Right atrium auricular region (tissue), 2 donors: ENCODE measurements around the gene PHACTR2. TPM values are rescaled to one million over a fixed set of nuclear protein-coding genes. Genes with fewer than 3 reads are reported as not detected.

ENCODE experiments used
- DNase-seq: peaks from one replicate; pipeline ENCODE4 v3.0.0-alpha.2; 2019; ENCODE audit warnings: low spot score
- H3K27ac ChIP-seq, 2 donors: fragments of 200-600 bp; sonication (generic); 1 replicate in 1 of 2; 2 replicates in 1 of 2; pipeline ENCODE4 v1.5.1; 2016 to 2019
- H3K27me3 ChIP-seq, 2 donors: fragments of 200-600 bp; sonication (generic); one replicate each; pipeline versions ENCODE4 v1.5.1 to v1.6.0; 2017 to 2019
- H3K36me3 ChIP-seq: fragments of 200-600 bp; sonication (generic); one replicate; pipeline ENCODE4 v1.5.1; 2016
- H3K4me1 ChIP-seq, 2 donors: fragments of 200-600 bp; sonication (generic); one replicate each; pipeline versions ENCODE4 v1.5.1 to v1.6.0; 2017 to 2019
- H3K4me3 ChIP-seq, 2 donors: fragments of 200-600 bp; sonication (generic); 1 replicate in 1 of 2; 2 replicates in 1 of 2; pipeline ENCODE4 v1.5.1; 2017 to 2019; ENCODE audit warnings: mild to moderate bottlenecking in 1 of 2, moderate library complexity in 1 of 2
- H3K9me3 ChIP-seq, 2 donors: fragments of 200-600 bp; sonication (generic); one replicate each; pipeline ENCODE4 v1.5.1; 2019
- total RNA-seq, 2 donors: library from RNA; depleted of rRNA; stranded (reverse); fragments of >200 nt; gene quantifications; one replicate each; pipeline ENCODE4 v1.1.0, GENCODE V29; 2016
- TF ChIP-seq, protein P1 (sequence below), 2 donors: fragments of 200-600 bp; sonication (generic); IDR thresholded peaks; one replicate each; pipeline ENCODE4 v1.5.1; 2019; ENCODE audit warnings: antibody characterized with exemption in 2 of 2

Gene PHACTR2
- total RNA-seq, 2 donors from 2014 or later, result 47.6 to 54.4 TPM

DNA sequence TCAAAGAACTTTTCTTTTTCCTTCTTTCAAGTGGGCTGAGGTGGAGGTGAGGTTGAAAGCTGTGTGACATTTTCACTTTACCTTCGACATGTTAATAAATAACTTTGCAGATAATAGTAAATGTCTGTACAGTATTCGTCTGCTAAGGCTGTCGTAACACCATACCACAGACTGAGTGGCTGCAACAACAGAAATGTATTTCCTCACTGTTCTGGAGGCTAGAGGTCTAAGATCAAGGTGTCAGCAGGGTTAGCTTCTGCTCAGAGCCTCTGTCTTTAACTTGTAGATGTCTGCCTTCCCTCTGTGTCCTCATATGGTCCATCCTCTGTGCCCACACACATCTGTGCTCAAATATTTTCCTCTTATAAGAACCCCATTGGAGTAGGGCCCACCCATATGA lies 14.9 kb downstream of the PHACTR2 start:
- DNase-seq, result no peak

DNA sequence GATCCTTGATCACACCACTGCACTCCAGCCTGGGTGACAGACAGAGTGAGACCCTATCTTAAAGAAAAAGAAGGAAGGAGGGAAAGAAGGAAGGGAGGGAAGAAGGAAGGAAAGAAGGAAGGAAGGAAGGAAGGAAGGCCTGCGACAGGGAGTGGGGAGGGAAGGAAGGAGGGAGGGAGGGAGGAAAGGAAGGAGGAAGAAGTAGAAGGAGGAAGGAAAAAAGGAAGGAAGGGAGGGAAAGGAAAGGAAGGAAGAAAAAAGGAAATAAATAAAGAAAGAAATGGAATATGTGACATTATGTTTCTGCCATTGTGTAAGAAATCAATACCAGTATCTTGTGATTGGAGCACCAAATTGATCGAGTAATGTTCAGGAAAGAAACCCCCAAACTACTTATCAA lies 16.2 kb downstream of the PHACTR2 start:
- TF ChIP-seq, protein P1, sequence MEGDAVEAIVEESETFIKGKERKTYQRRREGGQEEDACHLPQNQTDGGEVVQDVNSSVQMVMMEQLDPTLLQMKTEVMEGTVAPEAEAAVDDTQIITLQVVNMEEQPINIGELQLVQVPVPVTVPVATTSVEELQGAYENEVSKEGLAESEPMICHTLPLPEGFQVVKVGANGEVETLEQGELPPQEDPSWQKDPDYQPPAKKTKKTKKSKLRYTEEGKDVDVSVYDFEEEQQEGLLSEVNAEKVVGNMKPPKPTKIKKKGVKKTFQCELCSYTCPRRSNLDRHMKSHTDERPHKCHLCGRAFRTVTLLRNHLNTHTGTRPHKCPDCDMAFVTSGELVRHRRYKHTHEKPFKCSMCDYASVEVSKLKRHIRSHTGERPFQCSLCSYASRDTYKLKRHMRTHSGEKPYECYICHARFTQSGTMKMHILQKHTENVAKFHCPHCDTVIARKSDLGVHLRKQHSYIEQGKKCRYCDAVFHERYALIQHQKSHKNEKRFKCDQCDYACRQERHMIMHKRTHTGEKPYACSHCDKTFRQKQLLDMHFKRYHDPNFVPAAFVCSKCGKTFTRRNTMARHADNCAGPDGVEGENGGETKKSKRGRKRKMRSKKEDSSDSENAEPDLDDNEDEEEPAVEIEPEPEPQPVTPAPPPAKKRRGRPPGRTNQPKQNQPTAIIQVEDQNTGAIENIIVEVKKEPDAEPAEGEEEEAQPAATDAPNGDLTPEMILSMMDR (IDR thresholded peaks at IDR 0.05), result no peak
- no peaks in the 10 kb centered on the region for H3K36me3 ChIP-seq
- H3K27ac ChIP-seq, result no peak overlapping the region
- no peak for DNase-seq
- H3K4me3 ChIP-seq, result no peak overlapping the region
- peaks cover 0 to 52% of the 10 kb centered on the region in 2 donors for H3K4me1 ChIP-seq
- no peaks in the 10 kb centered on the region for H3K27me3 ChIP-seq
- no peaks in the 10 kb centered on the region for H3K9me3 ChIP-seq

More for the DNA sequence above, 14.9 kb downstream of the PHACTR2 start:
- TF ChIP-seq, protein P1 (IDR thresholded peaks at IDR 0.05), result no peak
- Histone ChIP-seq H3K36me3 (no peaks in the 10 kb centered on the region), H3K9me3 (no peaks in the 10 kb centered on the region), H3K27ac (peak overlapping the region; percentile 15 to 36), H3K4me3 (no peak overlapping the region), H3K4me1 (peaks cover 0 to 44% of the 10 kb centered on the region in 2 donors), H3K27me3 (no peaks in the 10 kb centered on the region)

GRCh38 chr6:143694560-143694959 lies 16.8 kb downstream of the PHACTR2 start:
- no peak for DNase-seq
- no peaks in the 10 kb centered on the region for H3K36me3 ChIP-seq
- no peaks in the 10 kb centered on the region for H3K27me3 ChIP-seq
- peaks cover 0 to 57% of the 10 kb centered on the region in 2 donors for H3K4me1 ChIP-seq
- TF ChIP-seq, protein P1 (IDR thresholded peaks at IDR 0.05), result no peak
- no peak overlapping the region for H3K4me3 ChIP-seq
- H3K9me3 ChIP-seq, result no peaks in the 10 kb centered on the region
- no peak overlapping the region for H3K27ac ChIP-seq

DNA sequence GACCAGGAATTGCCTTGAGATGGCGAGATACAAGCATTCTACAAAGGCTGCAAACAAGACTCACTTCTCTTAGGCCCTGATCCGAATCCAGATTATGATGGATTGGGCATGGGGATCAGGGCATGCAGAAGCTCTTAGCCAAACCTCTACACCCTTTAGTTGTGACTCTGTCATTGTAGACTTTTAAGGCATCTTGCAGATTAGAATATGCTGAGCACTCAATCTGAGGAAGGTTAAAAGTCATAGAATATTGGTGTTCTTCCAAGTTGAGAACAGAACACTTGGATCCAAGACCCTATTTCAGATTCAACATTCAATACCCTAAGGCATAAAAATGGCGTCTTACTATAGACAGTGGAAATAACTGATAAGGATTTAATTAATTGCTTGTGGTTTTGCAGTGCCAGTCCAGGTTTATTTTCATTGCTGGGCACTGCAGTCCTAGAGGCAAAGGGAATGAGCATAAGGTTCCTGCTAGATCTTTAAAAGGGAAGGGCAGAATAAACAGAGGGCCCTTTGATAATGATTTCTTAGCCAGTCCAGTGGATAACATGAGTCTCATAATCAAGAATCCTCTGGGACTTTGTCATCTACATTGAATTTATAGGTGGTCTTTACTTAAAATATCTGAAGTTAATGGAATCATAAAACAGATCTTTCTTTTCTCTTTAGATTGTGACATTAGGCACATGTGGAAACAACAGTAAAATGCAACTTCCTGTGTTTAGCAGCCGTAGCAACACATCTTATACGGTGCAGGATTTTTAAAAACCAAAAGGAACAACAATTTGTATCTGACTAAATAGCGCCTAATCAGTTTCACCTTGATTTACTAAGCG lies 17.6 kb downstream of the PHACTR2 start:
- peak overlapping the region; percentile 8 to 30 for H3K27ac ChIP-seq
- H3K4me1 ChIP-seq, result peaks cover 0 to 65% of the 10 kb centered on the region in 2 donors
- no peaks in the 10 kb centered on the region for H3K27me3 ChIP-seq
- no peak overlapping the region for H3K4me3 ChIP-seq
- TF ChIP-seq, protein P1 (IDR thresholded peaks at IDR 0.05), result no peak
- H3K9me3 ChIP-seq, result no peaks in the 10 kb centered on the region
- no peaks in the 10 kb centered on the region for H3K36me3 ChIP-seq
- DNase-seq, result no peak

GRCh38 chr6:143695969-143696663 lies 18.4 kb downstream of the PHACTR2 start:
- TF ChIP-seq, protein P1 (IDR thresholded peaks at IDR 0.05), result no peak
- H3K9me3 ChIP-seq, result no peaks in the 10 kb centered on the region
- peaks cover 0 to 73% of the 10 kb centered on the region in 2 donors for H3K4me1 ChIP-seq
- H3K27me3 ChIP-seq, result no peaks in the 10 kb centered on the region
- H3K27ac ChIP-seq, result peak overlapping the region; percentile 8 to 30
- H3K36me3 ChIP-seq, result no peaks in the 10 kb centered on the region
- H3K4me3 ChIP-seq, result no peak overlapping the region
- no peak for DNase-seq
